ENCODE data around the gene ALS2CL.
A peak's percentile ranks its signal among the peaks of the same experiment; 100 is the strongest.
"Not testable (repeated sequence)": the region's sequence is repeated elsewhere in the genome, so short reads cannot be mapped to it uniquely, and the experiment has no call there.

Gene ALS2CL

GRCh38 chr3:46714728-46715506, 21.4 kb upstream of the ALS2CL start:
- no peak for DNase-seq

- DNase-seq: no peak
Observed at GRCh38 chr3:46713898-46714552, 20.5 kb upstream of the ALS2CL start.

GRCh38 chr3:46713050-46713897, 19.8 kb upstream of the ALS2CL start:
- DNase-seq: no peak

GRCh38 chr3:46712191-46713049, 18.9 kb upstream of the ALS2CL start:
- no peak for DNase-seq

- DNase-seq: no peak
Observed at GRCh38 chr3:46711760-46712159, 18.3 kb upstream of the ALS2CL start.

GRCh38 chr3:46711305-46711704, 17.8 kb upstream of the ALS2CL start:
- DNase-seq: no peak

- DNase-seq: no peak
Observed at GRCh38 chr3:46710671-46711295, 17.3 kb upstream of the ALS2CL start.

- DNase-seq: no peak
Observed at GRCh38 chr3:46710229-46710628, 16.8 kb upstream of the ALS2CL start.

- DNase-seq: no peak
Observed at GRCh38 chr3:46709721-46710120, 16.2 kb upstream of the ALS2CL start.

GRCh38 chr3:46709157-46709654, 15.7 kb upstream of the ALS2CL start:
- no peak for DNase-seq

- DNase-seq: no peak
Observed at GRCh38 chr3:46708401-46709156, 15.1 kb upstream of the ALS2CL start.

- no peak for DNase-seq
Observed at GRCh38 chr3:46707601-46708011, 14.1 kb upstream of the ALS2CL start.

GRCh38 chr3:46706771-46707582, 13.5 kb upstream of the ALS2CL start:
- no peak for DNase-seq

- no peak for DNase-seq
Observed at GRCh38 chr3:46705751-46706552, 12.5 kb upstream of the ALS2CL start.

- DNase-seq: peak; percentile 31
Observed at GRCh38 chr3:46705022-46705530, 11.6 kb upstream of the ALS2CL start.

GRCh38 chr3:46704346-46704745, 10.9 kb upstream of the ALS2CL start:
- DNase-seq: not testable (repeated sequence)

GRCh38 chr3:46703013-46703520, 9.6 kb upstream of the ALS2CL start:
- DNase-seq: no peak

- no peak for DNase-seq
Observed at GRCh38 chr3:46702246-46703012, 8.9 kb upstream of the ALS2CL start.

All from NCI-H1105 (cell line).